HepG2 (cell line): ENCODE measurements around the gene PAXIP1. TPM values are rescaled to one million over a fixed set of nuclear protein-coding genes. Genes with fewer than 3 reads are reported as not detected.

Experiments
- ATAC-seq: fragments of 200-7000 bp; cut with Tn5 transposase; 3 replicates; pipeline ENCODE4 v1.9.1; 2020; ENCODE audit warnings: mild to moderate bottlenecking, moderate library complexity
- BruUV-seq: library from RNA; stranded (reverse); fragments of 400-500 nt; replicated peaks from 2 replicates; lab custom pipeline; 2021; lab: Mats Ljungman, UMichigan
- CTCF ChIA-PET: fragments of 300-600 bp; formaldehyde crosslinking; extraction: SDS; loops from one replicate; lab custom pipeline; 2021; ENCODE audit warnings: low total read pairs, inconsistent platforms, low intra/inter-chr PET ratio; lab: Yijun Ruan, JAX
- POLR2A ChIA-PET: fragments of 350-600 bp; sonication (Branson Sonifier 250); formaldehyde crosslinking; loops from one replicate; lab custom pipeline; 2020; ENCODE audit warnings: antibody characterized with exemption, inconsistent platforms; lab: Yijun Ruan, JAX
- DNase-seq: peaks from one replicate; pipeline ENCODE4 v3.0.0-alpha.2; 2015; ENCODE audit warnings: low spot score
- FAIRE-seq: peaks from 3 replicates; lab custom pipeline; 2011; peaks lifted over from hg19 to GRCh38; lab: Jason Lieb, UNC
- H2AFZ ChIP-seq: one replicate; pipeline ENCODE4 v1.6.1; 2011; ENCODE audit warnings: low read length, inconsistent platforms
- H3K27ac ChIP-seq: fragments of 300-600 bp; 3 replicates; pipeline ENCODE4 v1.8.0; 2011; ENCODE audit warnings: mixed run types, mild to moderate bottlenecking, mixed read lengths, low read length, inconsistent platforms; ENCODE audit not compliant: insufficient read depth; ENCODE audit errors: extremely low read length
- H3K27me3 ChIP-seq, 2 experiments: fragments of 200-600 bp in 1 of 2; 2 replicates in 1 of 2; 3 replicates in 1 of 2; pipeline versions ENCODE4 v1.6.0 to v1.8.0; 2011; ENCODE audit warnings: low read length in 2 of 2, mild to moderate bottlenecking in 2 of 2, moderate library complexity in 2 of 2, inconsistent platforms in 1 of 2; ENCODE audit not compliant: insufficient read depth in 2 of 2, control insufficient read depth in 1 of 2
- H3K36me3 ChIP-seq, 2 experiments: fragments of 200-600 bp in 1 of 2; replicated peaks in 1 of 2; 2 replicates in 1 of 2; 3 replicates in 1 of 2; pipeline versions ENCODE4 v1.5.1 to v1.8.0; 2011; ENCODE audit warnings: low read length in 2 of 2, inconsistent platforms in 1 of 2; ENCODE audit not compliant: insufficient read depth in 2 of 2, control insufficient read depth in 1 of 2
- H3K4me1 ChIP-seq: 2 replicates; pipeline ENCODE4 v1.5.1; 2012; ENCODE audit warnings: low read length, inconsistent platforms; ENCODE audit not compliant: insufficient read depth
- H3K4me2 ChIP-seq: 2 replicates; pipeline ENCODE4 v1.6.0; 2011; ENCODE audit warnings: low read depth, low read length, inconsistent platforms
- H3K4me3 ChIP-seq, 3 experiments: fragments of 200-600 bp in 1 of 3; sonication (generic), shearing (Covaris generic) in 1 of 3; replicated peaks in 1 of 3; 2 replicates each; pipeline ENCODE4 v1.5.1; 2011 to 2016; ENCODE audit warnings: low read length in 3 of 3, inconsistent platforms in 2 of 3, low read depth in 2 of 3, mild to moderate bottlenecking in 2 of 3, control low read depth in 1 of 3, mixed read lengths in 1 of 3; ENCODE audit not compliant: insufficient read depth in 1 of 3
- H3K79me2 ChIP-seq: one replicate; pipeline ENCODE4 v1.6.1; 2011; ENCODE audit warnings: low read length, inconsistent platforms; ENCODE audit not compliant: insufficient read depth
- H3K9ac ChIP-seq: 2 replicates; pipeline ENCODE4 v1.6.0; 2011; ENCODE audit warnings: mild to moderate bottlenecking, low read depth, low read length, inconsistent platforms; ENCODE audit not compliant: insufficient read depth
- H3K9me3 ChIP-seq: 2 replicates; pipeline ENCODE4 v1.5.1; 2012; ENCODE audit warnings: mild to moderate bottlenecking, low read length
- H4K20me1 ChIP-seq: 2 replicates; pipeline ENCODE4 v1.6.0; 2011; ENCODE audit warnings: inconsistent platforms, mild to moderate bottlenecking, low read length, moderate library complexity; ENCODE audit not compliant: insufficient read depth
- NCOR1 ChIP-seq: fragments of 200-600 bp; sonication (generic); IDR thresholded peaks from 2 replicates; pipeline ENCODE4 v1.7.0; 2017; ENCODE audit warnings: antibody characterized with exemption, low read length, borderline replicate concordance
- PHF8 ChIP-seq: sonication (generic); formaldehyde crosslinking; IDR thresholded peaks from 2 replicates; pipeline ENCODE4 v1.5.0; 2020; ENCODE audit warnings: missing genetic modification reagents
- PPARG ChIP-seq: conservative IDR thresholded peaks from 2 replicates; pipeline ENCODE4 v1.6.1; 2016; ENCODE audit warnings: missing biosample characterization, missing genetic modification reagents
- SSRP1 ChIP-seq: IDR thresholded peaks from 2 replicates; pipeline ENCODE4 v1.6.1; 2016; ENCODE audit warnings: control low read depth
- YY1 ChIP-seq: IDR thresholded peaks from 2 replicates; pipeline ENCODE4 v1.6.1; 2011; ENCODE audit warnings: low read length, low read depth, moderate library complexity, mild to moderate bottlenecking; ENCODE audit not compliant: insufficient read depth, insufficient replicate concordance
- ZNF235 ChIP-seq: sonication (generic); formaldehyde crosslinking; IDR thresholded peaks from 2 replicates; pipeline ENCODE4 v1.8.1; 2023; ENCODE audit warnings: mild to moderate bottlenecking, missing genetic modification reagents, borderline replicate concordance
- ZNF574 ChIP-seq: sonication (generic); formaldehyde crosslinking; IDR thresholded peaks from 2 replicates; pipeline ENCODE4 v1.4.0; 2020; ENCODE audit warnings: missing genetic modification reagents
- ZNF749 ChIP-seq: sonication (generic); formaldehyde crosslinking; IDR thresholded peaks from 2 replicates; pipeline ENCODE4 v1.8.0; 2022; ENCODE audit warnings: mild to moderate bottlenecking, missing genetic modification reagents, moderate library complexity, borderline replicate concordance
- WGBS: methylation state at CpG from one replicate; pipeline ENCODE4 v1.1.6; 2017; ENCODE audit warnings: low lambda C conversion rate; 5-methylcytosine and 5-hydroxymethylcytosine counted together
- in situ Hi-C: cut with HindIII; loops from 2 replicates; pipeline ENCODE4 v1.10.0; 2017; ENCODE audit warnings: low pct_unique_long_range_greater_than_20kb; ENCODE audit not compliant: extremely low pct_ligation_motif_present
- intact Hi-C: fragments of 100-400 bp; cut with micrococcal nuclease; formaldehyde crosslinking; loops from one replicate; pipeline ENCODE4 v1.10.0; 2022; ENCODE audit not compliant: unreplicated experiment
- polyA plus RNA-seq, 8 experiments: library from polyadenylated mRNA; depleted of rRNA in 3 of 8; stranded (reverse) in 7 of 8; unstranded in 1 of 8; fragments of >200 nt; fragmentation: Illumina TruSeq in 4 of 8; extraction: Trizol in 4 of 8; gene quantifications; 2 replicates each; pipeline versions ENCODE4 v1.2.1 to v1.2.3, GENCODE V29; 2011 to 2016; ENCODE audit warnings: low read depth in 4 of 8, missing spikeins in 1 of 8, mixed read lengths in 1 of 8; ENCODE audit not compliant: insufficient read depth in 1 of 8
- total RNA-seq, 5 experiments: library from RNA; depleted of rRNA; stranded (reverse); fragments of >200 nt; fragmentation: Illumina TruSeq; extraction: Trizol; gene quantifications; 2 replicates each; pipeline ENCODE4 v1.2.3, GENCODE V29; 2016; ENCODE audit warnings: low read depth in 1 of 5
- TF ChIP-seq, protein P1 (sequence below): sonication (generic); formaldehyde crosslinking; conservative IDR thresholded peaks from 2 replicates; pipeline ENCODE4 v1.4.0; 2020; ENCODE audit warnings: missing genetic modification reagents
- TF ChIP-seq, protein P2 (sequence below): sonication (generic); formaldehyde crosslinking; IDR thresholded peaks from 2 replicates; pipeline ENCODE4 v1.5.1; 2020; ENCODE audit warnings: mild to moderate bottlenecking, missing genetic modification reagents, borderline replicate concordance
- TF ChIP-seq, protein P3 (sequence below): IDR thresholded peaks from 2 replicates; pipeline ENCODE4 v1.6.1; 2012; ENCODE audit warnings: low read length, improper control_type of control experiment

The PAXIP1 gene
- total and polyA plus RNA-seq, 2 of the 13 experiments (the other 11 are each of a cell fraction or from before 2014, with no cell fraction given) = 11.6 to 16.2 TPM

- H3K79me2 ChIP-seq = peaks cover 42% of the 10 kb centered on the region
- no peak for FAIRE-seq
- peak overlapping the region; percentile 62 to 83 (median 74) for H3K4me3 ChIP-seq
- peak overlapping the region; percentile 86 for H3K4me2 ChIP-seq
- no CpG with 5 or more reads among the region's 104 CpGs for WGBS
- peak; percentile 69 for ATAC-seq
- peak; percentile 24 for DNase-seq
- H3K4me1 ChIP-seq = peaks cover 36% of the 10 kb centered on the region
- peaks cover 3 to 10% of the 10 kb centered on the region in 2 experiments; a peak in 3 of 5 replicates for H3K36me3 ChIP-seq
- ChIA-PET POLR2A (interaction anchor here (1.4 kb wide), 1 partner anchor 75 kb away, joined by 4 read pairs; no protein-coding TSS in a partner anchor), CTCF (no interaction called here)
- H3K9ac ChIP-seq = peak overlapping the region; percentile 89
- no TSS peak for BruUV-seq
- peak overlapping the region; percentile 76 for H3K27ac ChIP-seq
- no peaks in the 10 kb centered on the region; a peak in 1 of 5 replicates for H3K27me3 ChIP-seq
- intact Hi-C loops (no loop called here), in situ Hi-C loops (no loop called here)
- no peak overlapping the region for H2AFZ ChIP-seq
- no peaks in the 10 kb centered on the region for H4K20me1 ChIP-seq
- H3K9me3 ChIP-seq = no peaks in the 10 kb centered on the region
- TF ChIP-seq PPARG (CRISPR knock-in tag) = no peak
- TF ChIP-seq SSRP1 (CRISPR knock-in tag) = no peak
- TF ChIP-seq, protein P1, sequence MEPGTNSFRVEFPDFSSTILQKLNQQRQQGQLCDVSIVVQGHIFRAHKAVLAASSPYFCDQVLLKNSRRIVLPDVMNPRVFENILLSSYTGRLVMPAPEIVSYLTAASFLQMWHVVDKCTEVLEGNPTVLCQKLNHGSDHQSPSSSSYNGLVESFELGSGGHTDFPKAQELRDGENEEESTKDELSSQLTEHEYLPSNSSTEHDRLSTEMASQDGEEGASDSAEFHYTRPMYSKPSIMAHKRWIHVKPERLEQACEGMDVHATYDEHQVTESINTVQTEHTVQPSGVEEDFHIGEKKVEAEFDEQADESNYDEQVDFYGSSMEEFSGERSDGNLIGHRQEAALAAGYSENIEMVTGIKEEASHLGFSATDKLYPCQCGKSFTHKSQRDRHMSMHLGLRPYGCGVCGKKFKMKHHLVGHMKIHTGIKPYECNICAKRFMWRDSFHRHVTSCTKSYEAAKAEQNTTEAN (CRISPR knock-in tag) = no peak
- no peak for TF ChIP-seq NCOR1
- 0 out of 2 replicates have a peak, but pooled peaks have one; percentile 36 for TF ChIP-seq PHF8 (CRISPR knock-in tag)
- no peak for TF ChIP-seq ZNF574
- TF ChIP-seq, protein P2, sequence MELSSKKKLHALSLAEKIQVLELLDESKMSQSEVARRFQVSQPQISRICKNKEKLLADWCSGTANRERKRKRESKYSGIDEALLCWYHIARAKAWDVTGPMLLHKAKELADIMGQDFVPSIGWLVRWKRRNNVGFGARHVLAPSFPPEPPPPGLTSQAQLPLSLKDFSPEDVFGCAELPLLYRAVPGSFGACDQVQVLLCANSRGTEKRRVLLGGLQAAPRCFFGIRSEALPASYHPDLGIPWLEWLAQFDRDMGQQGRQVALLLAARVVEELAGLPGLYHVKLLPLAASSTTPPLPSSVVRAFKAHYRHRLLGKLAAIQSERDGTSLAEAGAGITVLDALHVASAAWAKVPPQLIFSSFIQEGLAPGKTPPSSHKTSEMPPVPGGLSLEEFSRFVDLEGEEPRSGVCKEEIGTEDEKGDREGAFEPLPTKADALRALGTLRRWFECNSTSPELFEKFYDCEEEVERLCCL (CRISPR knock-in tag) = no peak
- TF ChIP-seq, protein P3, sequence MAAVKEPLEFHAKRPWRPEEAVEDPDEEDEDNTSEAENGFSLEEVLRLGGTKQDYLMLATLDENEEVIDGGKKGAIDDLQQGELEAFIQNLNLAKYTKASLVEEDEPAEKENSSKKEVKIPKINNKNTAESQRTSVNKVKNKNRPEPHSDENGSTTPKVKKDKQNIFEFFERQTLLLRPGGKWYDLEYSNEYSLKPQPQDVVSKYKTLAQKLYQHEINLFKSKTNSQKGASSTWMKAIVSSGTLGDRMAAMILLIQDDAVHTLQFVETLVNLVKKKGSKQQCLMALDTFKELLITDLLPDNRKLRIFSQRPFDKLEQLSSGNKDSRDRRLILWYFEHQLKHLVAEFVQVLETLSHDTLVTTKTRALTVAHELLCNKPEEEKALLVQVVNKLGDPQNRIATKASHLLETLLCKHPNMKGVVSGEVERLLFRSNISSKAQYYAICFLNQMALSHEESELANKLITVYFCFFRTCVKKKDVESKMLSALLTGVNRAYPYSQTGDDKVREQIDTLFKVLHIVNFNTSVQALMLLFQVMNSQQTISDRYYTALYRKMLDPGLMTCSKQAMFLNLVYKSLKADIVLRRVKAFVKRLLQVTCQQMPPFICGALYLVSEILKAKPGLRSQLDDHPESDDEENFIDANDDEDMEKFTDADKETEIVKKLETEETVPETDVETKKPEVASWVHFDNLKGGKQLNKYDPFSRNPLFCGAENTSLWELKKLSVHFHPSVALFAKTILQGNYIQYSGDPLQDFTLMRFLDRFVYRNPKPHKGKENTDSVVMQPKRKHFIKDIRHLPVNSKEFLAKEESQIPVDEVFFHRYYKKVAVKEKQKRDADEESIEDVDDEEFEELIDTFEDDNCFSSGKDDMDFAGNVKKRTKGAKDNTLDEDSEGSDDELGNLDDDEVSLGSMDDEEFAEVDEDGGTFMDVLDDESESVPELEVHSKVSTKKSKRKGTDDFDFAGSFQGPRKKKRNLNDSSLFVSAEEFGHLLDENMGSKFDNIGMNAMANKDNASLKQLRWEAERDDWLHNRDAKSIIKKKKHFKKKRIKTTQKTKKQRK = no peak
- TF ChIP-seq ZNF749 (CRISPR knock-in tag) = peak; percentile 7; the same call in 1 of the 2 replicates
- TF ChIP-seq YY1 = peak; percentile 14
- TF ChIP-seq ZNF235 (CRISPR knock-in tag) = 0 out of 2 replicates have a peak, but pooled peaks have one; percentile 10
Observed at GRCh38 chr7:155002411-155003091, 373 bp downstream of the PAXIP1 start.
